ENCODE measurements around the gene ING3. TPM values are rescaled to one million over a fixed set of nuclear protein-coding genes. Genes with fewer than 3 reads are reported as not detected.
A peak's percentile ranks its signal among the peaks of the same experiment; 100 is the strongest.

The ING3 gene, protein sequence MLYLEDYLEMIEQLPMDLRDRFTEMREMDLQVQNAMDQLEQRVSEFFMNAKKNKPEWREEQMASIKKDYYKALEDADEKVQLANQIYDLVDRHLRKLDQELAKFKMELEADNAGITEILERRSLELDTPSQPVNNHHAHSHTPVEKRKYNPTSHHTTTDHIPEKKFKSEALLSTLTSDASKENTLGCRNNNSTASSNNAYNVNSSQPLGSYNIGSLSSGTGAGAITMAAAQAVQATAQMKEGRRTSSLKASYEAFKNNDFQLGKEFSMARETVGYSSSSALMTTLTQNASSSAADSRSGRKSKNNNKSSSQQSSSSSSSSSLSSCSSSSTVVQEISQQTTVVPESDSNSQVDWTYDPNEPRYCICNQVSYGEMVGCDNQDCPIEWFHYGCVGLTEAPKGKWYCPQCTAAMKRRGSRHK
- 12.7 and 13.2 TPM in 2 replicates for total RNA-seq

DNA sequence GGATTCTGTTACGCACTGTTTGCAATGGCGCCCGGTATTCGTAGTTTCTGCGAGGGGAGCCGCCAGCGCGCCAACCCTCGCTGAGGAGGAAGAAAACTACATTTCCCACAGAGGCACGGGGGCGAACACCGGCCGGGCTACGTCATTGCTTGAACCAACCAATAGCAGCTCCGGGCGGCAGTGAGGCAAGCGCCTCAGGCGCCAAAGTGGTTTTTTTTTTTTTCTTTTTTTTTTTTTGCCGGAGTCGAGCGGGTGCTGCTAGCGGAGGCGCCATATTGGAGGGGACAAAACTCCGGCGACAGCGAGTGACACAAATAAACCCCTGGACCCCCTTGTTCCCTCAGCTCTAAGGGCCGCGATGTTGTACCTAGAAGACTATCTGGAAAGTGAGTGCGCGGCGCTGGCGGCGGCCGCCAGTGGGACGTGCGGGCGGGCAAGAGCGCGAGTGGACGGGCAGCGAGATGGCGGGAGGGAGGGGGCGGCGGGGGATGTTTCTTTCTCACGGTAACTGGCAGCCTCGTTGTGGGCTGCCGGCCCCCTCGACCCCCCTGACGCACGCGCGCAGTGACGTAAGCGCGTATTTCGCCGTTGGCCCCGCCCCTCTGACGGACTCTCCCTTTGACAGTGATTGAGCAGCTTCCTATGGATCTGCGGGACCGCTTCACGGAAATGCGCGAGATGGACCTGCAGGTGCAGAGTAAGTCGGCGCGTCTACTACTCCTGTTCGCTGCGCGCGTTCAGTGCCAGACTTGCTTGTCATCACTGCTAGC, at the start of gene ING3:
Gene ING3, plus strand, starts transcription at position 239 of the 770 bp plus-strand sequence. Its CDS starts 120 bp downstream, at position 359.
- Histone ChIP-seq H3K27me3 (ENCODE audit: control insufficient read depth, insufficient read depth, low read length) (no peaks in the 10 kb centered on the region), H3K4me3 (ENCODE audit: low read depth, low read length) (peak within 1 kb of the TSS; percentile 71), H3K36me3 (ENCODE audit: control insufficient read depth, insufficient read depth, low read length) (no peaks in the 10 kb centered on the region)
- TF ChIP-seq, protein P1, sequence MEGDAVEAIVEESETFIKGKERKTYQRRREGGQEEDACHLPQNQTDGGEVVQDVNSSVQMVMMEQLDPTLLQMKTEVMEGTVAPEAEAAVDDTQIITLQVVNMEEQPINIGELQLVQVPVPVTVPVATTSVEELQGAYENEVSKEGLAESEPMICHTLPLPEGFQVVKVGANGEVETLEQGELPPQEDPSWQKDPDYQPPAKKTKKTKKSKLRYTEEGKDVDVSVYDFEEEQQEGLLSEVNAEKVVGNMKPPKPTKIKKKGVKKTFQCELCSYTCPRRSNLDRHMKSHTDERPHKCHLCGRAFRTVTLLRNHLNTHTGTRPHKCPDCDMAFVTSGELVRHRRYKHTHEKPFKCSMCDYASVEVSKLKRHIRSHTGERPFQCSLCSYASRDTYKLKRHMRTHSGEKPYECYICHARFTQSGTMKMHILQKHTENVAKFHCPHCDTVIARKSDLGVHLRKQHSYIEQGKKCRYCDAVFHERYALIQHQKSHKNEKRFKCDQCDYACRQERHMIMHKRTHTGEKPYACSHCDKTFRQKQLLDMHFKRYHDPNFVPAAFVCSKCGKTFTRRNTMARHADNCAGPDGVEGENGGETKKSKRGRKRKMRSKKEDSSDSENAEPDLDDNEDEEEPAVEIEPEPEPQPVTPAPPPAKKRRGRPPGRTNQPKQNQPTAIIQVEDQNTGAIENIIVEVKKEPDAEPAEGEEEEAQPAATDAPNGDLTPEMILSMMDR (IDR thresholded peaks at IDR 0.05; ENCODE audit: insufficient read depth, low read length, poor library complexity, severe bottlenecking): no peak
- DNase-seq (ENCODE audit: low read depth): peak; percentile 88

DNA sequence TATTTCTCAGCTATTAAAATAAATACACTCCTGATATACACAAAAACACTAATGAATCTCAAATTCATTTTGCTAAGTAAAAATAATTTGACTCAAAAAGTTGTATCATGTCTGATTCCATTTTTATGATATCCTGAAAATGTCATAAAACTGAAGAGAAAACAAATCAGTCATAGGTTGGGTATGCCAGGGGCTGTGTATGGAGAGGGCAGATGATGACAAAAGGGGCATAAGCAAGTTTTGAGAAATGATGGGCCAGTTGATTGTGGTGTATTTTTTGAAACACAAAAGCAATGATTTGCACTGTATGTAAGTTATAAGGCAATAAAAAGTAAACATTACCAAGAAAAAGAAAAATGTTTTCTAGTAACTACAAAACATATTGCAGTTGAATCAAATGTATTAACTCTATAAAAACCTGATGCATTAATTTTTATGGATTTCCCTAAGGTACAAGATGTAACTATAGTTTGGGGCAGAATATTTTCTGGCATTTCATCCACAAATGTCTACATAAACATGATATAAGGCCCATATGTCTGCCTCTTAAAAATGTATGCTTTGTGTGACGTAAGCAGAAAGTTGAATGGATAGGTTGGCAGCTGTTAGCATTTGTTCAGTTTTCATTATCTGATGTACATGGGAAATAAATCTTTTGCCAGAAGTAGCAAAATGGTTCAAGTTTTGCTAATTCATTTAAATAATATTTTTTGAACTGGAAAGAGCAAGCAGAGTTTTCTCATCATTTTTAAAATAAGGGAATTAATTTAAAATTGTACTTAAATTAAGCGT, 35.1 kb upstream of the ING3 start:
- no peaks in the 10 kb centered on the region for H3K36me3 ChIP-seq (ENCODE audit: control insufficient read depth, insufficient read depth, low read length)
- H3K4me3 ChIP-seq (ENCODE audit: low read depth, low read length): no peak overlapping the region
- TF ChIP-seq, protein P1 (IDR thresholded peaks at IDR 0.05; ENCODE audit: insufficient read depth, low read length, poor library complexity, severe bottlenecking): no peak
- no peaks in the 10 kb centered on the region for H3K27me3 ChIP-seq (ENCODE audit: control insufficient read depth, insufficient read depth, low read length)
- DNase-seq (ENCODE audit: low read depth): no peak

DNA sequence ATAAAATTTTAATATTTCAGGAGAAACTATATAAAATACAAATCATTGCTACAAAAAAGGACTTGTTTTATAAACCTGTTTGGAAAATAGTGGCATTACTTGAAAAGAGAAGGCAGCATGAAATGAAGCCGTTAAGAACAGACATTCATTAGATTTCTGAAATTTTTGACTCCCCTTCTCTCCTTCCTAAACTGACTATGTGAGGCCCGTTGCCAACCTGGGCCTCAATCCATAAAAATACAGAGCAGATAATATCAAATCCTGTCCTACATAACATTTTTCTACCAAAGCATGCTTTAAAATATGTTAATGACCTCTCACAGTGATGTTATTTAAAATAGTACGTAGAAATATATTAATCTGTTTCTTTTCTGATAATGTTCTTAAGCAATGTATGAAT, 34.5 kb upstream of the ING3 start:
- no peak for DNase-seq (ENCODE audit: low read depth)
- no peak overlapping the region for H3K4me3 ChIP-seq (ENCODE audit: low read depth, low read length)
- H3K27me3 ChIP-seq (ENCODE audit: control insufficient read depth, insufficient read depth, low read length): no peaks in the 10 kb centered on the region
- no peaks in the 10 kb centered on the region for H3K36me3 ChIP-seq (ENCODE audit: control insufficient read depth, insufficient read depth, low read length)
- TF ChIP-seq, protein P1 (IDR thresholded peaks at IDR 0.05; ENCODE audit: insufficient read depth, low read length, poor library complexity, severe bottlenecking): no peak

DNA sequence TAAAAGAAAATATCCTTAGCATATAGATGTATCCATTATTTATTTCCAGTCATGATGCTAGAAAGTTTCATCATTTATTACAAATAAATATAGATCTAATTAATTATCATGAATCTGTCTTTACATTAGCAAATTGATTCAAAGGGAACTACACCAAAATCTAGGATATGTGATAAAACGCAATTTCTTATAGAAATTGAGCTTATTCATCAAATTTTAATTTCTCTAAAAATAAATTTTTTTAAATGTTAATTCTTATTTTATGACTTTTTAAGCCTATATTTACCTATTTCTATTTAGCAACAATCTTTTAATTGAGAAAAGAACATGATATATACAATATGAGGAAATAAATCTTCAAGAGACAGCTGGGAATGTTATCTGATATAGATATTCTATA, 34.0 kb upstream of the ING3 start:
- H3K4me3 ChIP-seq (ENCODE audit: low read depth, low read length): no peak overlapping the region
- no peaks in the 10 kb centered on the region for H3K27me3 ChIP-seq (ENCODE audit: control insufficient read depth, insufficient read depth, low read length)
- DNase-seq (ENCODE audit: low read depth): no peak
- TF ChIP-seq, protein P1 (IDR thresholded peaks at IDR 0.05; ENCODE audit: insufficient read depth, low read length, poor library complexity, severe bottlenecking): no peak
- no peaks in the 10 kb centered on the region for H3K36me3 ChIP-seq (ENCODE audit: control insufficient read depth, insufficient read depth, low read length)

DNA sequence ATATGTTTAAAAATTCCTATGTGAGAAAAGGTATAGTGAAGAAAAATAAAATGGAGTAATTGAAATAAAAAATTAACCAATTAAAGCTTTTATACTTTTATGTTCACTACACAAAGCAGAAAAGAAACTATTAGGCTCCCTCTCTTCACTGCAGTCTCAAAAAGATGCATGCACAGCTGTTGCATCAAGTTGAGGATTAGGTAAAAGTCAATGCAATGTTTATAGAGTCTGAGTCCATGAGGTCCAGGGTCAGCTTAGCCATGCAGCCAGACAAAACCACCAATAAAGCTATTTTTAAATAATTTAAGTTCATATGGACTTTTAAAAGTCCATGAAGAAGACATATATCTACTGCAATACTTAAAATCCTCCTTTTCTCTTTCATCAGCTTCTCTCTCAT, 31.1 kb upstream of the ING3 start:
- Histone ChIP-seq H3K36me3 (ENCODE audit: control insufficient read depth, insufficient read depth, low read length) (no peaks in the 10 kb centered on the region), H3K4me3 (ENCODE audit: low read depth, low read length) (no peak overlapping the region), H3K27me3 (ENCODE audit: control insufficient read depth, insufficient read depth, low read length) (no peaks in the 10 kb centered on the region)
- DNase-seq (ENCODE audit: low read depth): no peak
- TF ChIP-seq, protein P1 (IDR thresholded peaks at IDR 0.05; ENCODE audit: insufficient read depth, low read length, poor library complexity, severe bottlenecking): no peak

Measured in kidney epithelial cell (primary cell).